Measurements from ENCODE around the gene ARFGEF3.

- TF ChIP-seq, protein P1, sequence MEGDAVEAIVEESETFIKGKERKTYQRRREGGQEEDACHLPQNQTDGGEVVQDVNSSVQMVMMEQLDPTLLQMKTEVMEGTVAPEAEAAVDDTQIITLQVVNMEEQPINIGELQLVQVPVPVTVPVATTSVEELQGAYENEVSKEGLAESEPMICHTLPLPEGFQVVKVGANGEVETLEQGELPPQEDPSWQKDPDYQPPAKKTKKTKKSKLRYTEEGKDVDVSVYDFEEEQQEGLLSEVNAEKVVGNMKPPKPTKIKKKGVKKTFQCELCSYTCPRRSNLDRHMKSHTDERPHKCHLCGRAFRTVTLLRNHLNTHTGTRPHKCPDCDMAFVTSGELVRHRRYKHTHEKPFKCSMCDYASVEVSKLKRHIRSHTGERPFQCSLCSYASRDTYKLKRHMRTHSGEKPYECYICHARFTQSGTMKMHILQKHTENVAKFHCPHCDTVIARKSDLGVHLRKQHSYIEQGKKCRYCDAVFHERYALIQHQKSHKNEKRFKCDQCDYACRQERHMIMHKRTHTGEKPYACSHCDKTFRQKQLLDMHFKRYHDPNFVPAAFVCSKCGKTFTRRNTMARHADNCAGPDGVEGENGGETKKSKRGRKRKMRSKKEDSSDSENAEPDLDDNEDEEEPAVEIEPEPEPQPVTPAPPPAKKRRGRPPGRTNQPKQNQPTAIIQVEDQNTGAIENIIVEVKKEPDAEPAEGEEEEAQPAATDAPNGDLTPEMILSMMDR (IDR thresholded peaks at IDR 0.05; ENCODE audit: low read depth, low read length), result peak; percentile 64
- no peak for TF ChIP-seq EZH2phosphoT487 (IDR thresholded peaks at IDR 0.05; ENCODE audit: low read depth)
Observed at GRCh38 chr6:138115877-138116660, 45.7 kb upstream of the ARFGEF3 start.
